Measurements from ENCODE around the gene POLE.

DNA sequence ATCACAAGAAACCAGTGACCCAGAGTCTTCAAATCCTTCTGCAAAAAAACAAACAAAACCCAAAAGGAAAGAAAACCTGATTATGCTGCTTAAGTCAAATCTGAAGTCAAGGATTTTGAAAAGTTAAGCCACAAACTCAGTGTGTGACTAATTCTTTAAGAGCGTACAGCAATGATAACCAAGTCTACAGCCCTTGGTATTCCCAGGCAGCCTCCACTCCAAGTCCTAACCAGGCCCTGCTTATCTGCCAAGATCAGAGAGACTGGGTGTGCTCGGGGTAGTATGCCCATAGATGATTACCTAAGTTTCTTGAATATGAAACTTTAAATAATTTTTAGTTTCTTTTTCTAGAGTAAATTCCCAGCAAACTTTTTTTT lies 36.6 kb upstream of the POLE start:
- TF ChIP-seq, protein P1, sequence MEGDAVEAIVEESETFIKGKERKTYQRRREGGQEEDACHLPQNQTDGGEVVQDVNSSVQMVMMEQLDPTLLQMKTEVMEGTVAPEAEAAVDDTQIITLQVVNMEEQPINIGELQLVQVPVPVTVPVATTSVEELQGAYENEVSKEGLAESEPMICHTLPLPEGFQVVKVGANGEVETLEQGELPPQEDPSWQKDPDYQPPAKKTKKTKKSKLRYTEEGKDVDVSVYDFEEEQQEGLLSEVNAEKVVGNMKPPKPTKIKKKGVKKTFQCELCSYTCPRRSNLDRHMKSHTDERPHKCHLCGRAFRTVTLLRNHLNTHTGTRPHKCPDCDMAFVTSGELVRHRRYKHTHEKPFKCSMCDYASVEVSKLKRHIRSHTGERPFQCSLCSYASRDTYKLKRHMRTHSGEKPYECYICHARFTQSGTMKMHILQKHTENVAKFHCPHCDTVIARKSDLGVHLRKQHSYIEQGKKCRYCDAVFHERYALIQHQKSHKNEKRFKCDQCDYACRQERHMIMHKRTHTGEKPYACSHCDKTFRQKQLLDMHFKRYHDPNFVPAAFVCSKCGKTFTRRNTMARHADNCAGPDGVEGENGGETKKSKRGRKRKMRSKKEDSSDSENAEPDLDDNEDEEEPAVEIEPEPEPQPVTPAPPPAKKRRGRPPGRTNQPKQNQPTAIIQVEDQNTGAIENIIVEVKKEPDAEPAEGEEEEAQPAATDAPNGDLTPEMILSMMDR (IDR thresholded peaks at IDR 0.05; ENCODE audit: low read depth, low read length): no peak
- TF ChIP-seq EZH2phosphoT487 (IDR thresholded peaks at IDR 0.05; ENCODE audit: low read depth): no peak
